ENCODE data around the gene FAM234B. TPM values are rescaled to one million over a fixed set of nuclear protein-coding genes. Genes with fewer than 3 reads are reported as not detected.

The FAM234B gene, protein sequence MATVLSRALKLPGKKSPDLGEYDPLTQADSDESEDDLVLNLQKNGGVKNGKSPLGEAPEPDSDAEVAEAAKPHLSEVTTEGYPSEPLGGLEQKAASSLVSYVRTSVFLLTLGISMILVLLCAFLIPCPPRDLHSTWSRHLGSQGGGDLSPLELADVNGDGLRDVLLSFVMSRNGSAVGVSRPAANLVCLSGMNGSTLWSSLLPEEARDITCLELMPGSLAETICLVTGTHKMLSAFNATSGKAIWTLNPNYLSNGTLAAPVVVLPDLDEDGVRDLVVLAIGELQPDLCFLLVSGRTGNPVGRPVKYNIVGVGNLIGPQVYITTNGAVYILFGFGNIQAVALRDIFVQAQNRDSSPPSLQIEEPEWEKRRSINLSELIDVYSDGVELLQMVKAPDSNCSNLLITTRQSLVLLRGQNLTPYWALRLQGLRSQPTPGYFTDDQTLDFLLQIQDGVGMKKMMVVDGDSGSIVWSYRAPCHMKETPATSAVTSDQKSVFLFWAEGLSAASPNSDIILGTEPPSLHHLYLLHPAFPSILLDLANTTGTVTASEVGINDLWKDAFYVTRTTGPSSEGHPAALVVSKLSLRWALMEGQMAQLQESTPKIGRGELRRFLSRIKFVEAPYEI
- 10 to 100 TPM; 15.7 to 23.2 (median 19.3) TPM for total RNA-seq

DNA sequence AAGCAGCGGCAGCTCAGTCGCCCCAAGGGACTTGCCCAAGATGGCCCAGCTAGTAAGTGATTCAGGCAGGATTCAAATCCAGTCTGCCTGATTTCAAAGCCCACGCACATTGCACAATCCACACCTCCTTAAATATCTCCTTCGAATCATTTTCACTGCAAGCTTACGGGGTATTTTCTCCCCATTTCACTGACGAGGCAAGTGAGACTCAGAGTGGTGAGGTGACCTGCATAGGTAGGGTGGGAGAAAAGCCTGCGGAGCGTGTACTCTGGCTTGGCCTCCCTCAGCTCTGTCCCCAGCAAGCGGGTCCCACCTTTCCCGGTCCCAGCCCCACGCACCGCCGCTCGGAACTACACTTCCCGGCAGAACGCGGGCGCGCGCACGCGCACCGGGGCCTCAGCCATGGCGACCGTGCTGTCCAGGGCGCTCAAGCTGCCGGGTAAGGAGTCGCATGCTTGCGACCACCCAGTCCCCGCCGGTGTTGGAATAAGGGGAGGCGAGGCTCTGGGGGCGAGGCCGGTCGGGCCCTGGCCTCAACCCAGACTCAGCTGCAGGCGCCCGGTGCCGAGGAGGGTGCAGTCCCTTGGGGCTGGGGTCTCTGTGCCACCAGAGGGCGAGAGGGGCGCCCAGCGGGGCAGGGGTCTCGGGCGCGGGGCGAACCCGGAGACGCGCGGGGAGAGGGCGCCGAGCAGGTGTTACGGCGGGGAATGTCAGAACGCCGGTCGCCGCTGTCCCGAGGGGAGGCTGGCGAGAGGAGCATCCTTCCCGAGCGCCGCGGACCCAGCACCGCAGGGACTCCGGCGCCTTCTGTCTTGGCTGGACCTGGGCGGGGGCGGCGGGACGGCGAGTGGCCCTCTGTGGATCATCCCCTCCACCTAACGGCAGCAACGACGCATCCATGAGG lies at the start of gene FAM234B:
FAM234B (plus strand) TSS at position 380 of the 904 bp plus-strand sequence; CDS start at position 403, 23 bp downstream.
- Histone ChIP-seq H3K4me3 (replicated peaks in 1 of 3) (peak within 1 kb of the TSS; percentile 54 to 100 (median 94)), H3K36me3 (no peaks in the 10 kb centered on the region), H3K27ac (peak within 1 kb of the TSS in 2 of 3 donors; percentile 81 to 97), H3K27me3 (no peaks in the 10 kb centered on the region), H3K9me3 (no peaks in the 10 kb centered on the region), H3K4me1 (peaks cover 48 to 52% of the 10 kb centered on the region in 2 donors)
- peak; percentile 72 to 76 for DNase-seq
- intact Hi-C loops (cut with DNase I): no loop called here
- WGBS, 2 donors: 5 to 16% methylated on average over 8 to 37 of the region's 74 CpGs
- TF ChIP-seq POLR2A (IDR thresholded peaks at IDR 0.05): peak in 1 of 2 donors; percentile 65
- TF ChIP-seq, protein P1, sequence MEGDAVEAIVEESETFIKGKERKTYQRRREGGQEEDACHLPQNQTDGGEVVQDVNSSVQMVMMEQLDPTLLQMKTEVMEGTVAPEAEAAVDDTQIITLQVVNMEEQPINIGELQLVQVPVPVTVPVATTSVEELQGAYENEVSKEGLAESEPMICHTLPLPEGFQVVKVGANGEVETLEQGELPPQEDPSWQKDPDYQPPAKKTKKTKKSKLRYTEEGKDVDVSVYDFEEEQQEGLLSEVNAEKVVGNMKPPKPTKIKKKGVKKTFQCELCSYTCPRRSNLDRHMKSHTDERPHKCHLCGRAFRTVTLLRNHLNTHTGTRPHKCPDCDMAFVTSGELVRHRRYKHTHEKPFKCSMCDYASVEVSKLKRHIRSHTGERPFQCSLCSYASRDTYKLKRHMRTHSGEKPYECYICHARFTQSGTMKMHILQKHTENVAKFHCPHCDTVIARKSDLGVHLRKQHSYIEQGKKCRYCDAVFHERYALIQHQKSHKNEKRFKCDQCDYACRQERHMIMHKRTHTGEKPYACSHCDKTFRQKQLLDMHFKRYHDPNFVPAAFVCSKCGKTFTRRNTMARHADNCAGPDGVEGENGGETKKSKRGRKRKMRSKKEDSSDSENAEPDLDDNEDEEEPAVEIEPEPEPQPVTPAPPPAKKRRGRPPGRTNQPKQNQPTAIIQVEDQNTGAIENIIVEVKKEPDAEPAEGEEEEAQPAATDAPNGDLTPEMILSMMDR (IDR thresholded peaks at IDR 0.05): peak in 1 of 6 experiments; percentile 5

DNA sequence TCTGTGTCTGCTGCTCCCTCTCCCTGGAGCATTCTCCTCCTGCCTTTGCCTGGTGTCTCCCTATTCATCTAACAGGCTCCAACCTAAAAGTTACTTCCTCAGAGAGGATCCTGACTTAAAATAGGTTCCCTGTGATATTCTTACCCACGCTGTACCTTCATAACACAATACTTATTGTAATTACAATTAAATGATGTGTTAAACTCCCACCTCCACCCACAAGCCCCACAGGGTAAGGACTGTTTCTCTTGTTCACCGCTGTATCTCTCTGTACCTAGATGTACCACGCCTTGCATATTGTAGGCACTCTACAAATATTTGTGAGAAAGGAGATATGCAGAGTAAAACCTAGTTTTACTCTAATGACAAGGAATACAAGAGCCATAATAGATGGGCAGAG lies 49.1 kb upstream of the FAM234B start:
- intact Hi-C loops (cut with DNase I): no loop called here
- Histone ChIP-seq H3K4me3 (replicated peaks in 1 of 3) (no peak overlapping the region), H3K9me3 (no peaks in the 10 kb centered on the region), H3K27me3 (no peaks in the 10 kb centered on the region), H3K27ac (peak overlapping the region; percentile 83 to 96 (median 90)), H3K4me1 (peaks cover 53 to 77% of the 10 kb centered on the region in 2 donors), H3K36me3 (no peaks in the 10 kb centered on the region)
- 94 to 97% methylated on average over 3 of the region's 3 CpGs for WGBS, 2 donors
- no peak for DNase-seq
- TF ChIP-seq, protein P1 (IDR thresholded peaks at IDR 0.05): no peak
- no peak for TF ChIP-seq POLR2A (IDR thresholded peaks at IDR 0.05)

DNA sequence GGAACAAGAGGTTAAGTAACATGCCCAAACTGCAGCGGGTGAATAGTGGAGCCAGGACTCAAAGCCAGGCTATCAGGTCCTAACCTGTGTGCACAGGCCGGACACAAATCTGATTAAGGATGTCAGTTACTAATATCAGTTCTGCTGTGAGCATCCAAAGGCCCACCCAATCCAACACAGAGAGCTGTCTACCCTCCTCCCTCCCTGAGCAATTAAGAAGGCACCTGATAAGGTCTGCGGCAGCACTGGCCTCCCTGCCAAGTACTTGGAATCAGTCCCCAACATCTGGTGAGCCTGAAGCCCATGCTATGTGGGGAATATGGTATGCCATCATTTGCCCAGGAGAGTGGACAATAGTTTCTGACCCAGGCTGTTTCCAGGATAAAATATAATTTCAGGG lies 48.0 kb upstream of the FAM234B start:
- Histone ChIP-seq H3K4me3 (replicated peaks in 1 of 3) (no peak overlapping the region), H3K36me3 (no peaks in the 10 kb centered on the region), H3K27ac (peak overlapping the region in 2 of 3 donors; percentile 25 to 83), H3K4me1 (peaks cover 49 to 66% of the 10 kb centered on the region in 2 donors), H3K9me3 (no peaks in the 10 kb centered on the region), H3K27me3 (no peaks in the 10 kb centered on the region)
- TF ChIP-seq, protein P1 (IDR thresholded peaks at IDR 0.05): no peak
- TF ChIP-seq POLR2A (IDR thresholded peaks at IDR 0.05): no peak
- WGBS, 2 donors: 64 to 75% methylated on average over 2 to 3 of the region's 3 CpGs
- no peak for DNase-seq
- intact Hi-C loops (cut with DNase I): no loop called here

DNA sequence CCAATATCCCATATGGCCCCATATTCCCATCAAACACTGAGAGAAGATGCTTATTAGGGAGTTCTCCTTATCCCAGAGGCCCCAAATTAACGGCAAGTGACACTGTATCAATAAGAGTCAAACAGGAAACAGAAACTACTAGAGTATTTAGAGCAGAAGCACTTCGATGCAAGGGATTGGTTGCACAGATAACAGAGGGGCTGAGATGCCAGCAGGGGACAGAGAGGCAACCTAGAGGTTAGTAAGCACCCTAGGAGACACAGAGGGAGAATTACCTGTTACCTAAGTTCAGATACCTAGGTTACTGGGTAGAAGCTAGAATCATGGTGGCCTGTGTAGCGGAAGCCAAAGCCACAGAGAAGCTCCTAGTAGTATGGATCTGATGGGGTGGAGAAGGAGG lies 47.0 kb upstream of the FAM234B start:
- no peak for DNase-seq
- intact Hi-C loops (cut with DNase I): no loop called here
- TF ChIP-seq POLR2A (IDR thresholded peaks at IDR 0.05): no peak
- TF ChIP-seq, protein P1 (IDR thresholded peaks at IDR 0.05): no peak
- 56 to 59% methylated on average over 3 of the region's 3 CpGs for WGBS, 2 donors
- no peak overlapping the region for H3K4me3 ChIP-seq (replicated peaks in 1 of 3)
- no peaks in the 10 kb centered on the region for H3K36me3 ChIP-seq
- no peaks in the 10 kb centered on the region for H3K27me3 ChIP-seq
- H3K27ac ChIP-seq: peak overlapping the region in 2 of 3 donors; percentile 25 to 86
- peaks cover 47 to 64% of the 10 kb centered on the region in 2 donors for H3K4me1 ChIP-seq
- no peaks in the 10 kb centered on the region for H3K9me3 ChIP-seq
